HG02970 (cell line): ENCODE results near the gene FXYD2.

ENCODE experiments used
- ATAC-seq: cut with Tn5 transposase; IDR thresholded peaks from one replicate; pipeline ENCODE4 v1.9.1; 2021; ENCODE audit warnings: mild to moderate bottlenecking, moderate library complexity, moderate number of reproducible peaks; ENCODE audit not compliant: unreplicated experiment, low FRiP score

Gene FXYD2

GRCh38 chr11:117836077-117836960 lies 11.8 kb upstream of the FXYD2 start:
- no peak for ATAC-seq

GRCh38 chr11:117835576-117835975 lies 11.0 kb upstream of the FXYD2 start:
- no peak for ATAC-seq

- ATAC-seq = no peak
These were observed 10.4 kb upstream of the FXYD2 start for GRCh38 chr11:117834838-117835443.

DNA sequence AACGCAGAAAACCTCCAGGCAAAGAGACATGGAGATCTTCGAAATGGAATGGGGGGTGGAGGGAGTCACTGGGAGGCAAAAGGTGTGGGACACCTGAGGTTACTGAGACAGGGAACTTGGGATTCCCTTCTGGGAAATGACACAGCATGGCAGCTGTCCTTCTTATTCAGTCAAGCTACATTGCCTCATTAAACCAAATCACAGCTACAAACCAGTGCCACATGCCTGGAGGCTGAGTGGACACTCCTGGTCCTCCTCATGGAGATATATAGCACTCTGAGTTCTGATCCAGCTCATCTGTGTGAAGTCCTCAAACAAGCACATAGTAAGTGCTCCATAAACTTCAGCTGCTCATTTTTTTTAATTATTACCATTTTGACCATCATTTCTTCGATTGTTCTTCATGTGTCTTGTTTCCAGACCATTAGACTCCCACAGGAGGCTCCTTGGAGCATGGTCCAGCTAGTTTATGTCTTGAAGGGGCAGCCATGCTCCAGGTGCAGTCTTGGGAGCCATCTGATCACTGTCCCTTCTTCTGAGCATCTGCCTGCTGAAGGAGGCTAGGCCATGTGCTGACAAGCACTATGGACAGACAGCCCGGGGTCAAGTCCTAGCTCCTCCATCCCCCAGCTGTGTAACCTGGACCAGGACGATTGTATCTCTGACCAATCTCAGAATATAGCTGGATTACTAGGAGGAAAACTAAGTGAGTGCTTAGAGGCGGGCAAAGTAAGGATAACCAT lies 9.7 kb upstream of the FXYD2 start:
- ATAC-seq = no peak

- ATAC-seq = no peak
These were observed 8.9 kb upstream of the FXYD2 start for GRCh38 chr11:117833401-117833891.

- ATAC-seq = no peak
These were observed 8.0 kb upstream of the FXYD2 start for GRCh38 chr11:117832511-117832910.

GRCh38 chr11:117831661-117832415 lies 7.3 kb upstream of the FXYD2 start:
- no peak for ATAC-seq

DNA sequence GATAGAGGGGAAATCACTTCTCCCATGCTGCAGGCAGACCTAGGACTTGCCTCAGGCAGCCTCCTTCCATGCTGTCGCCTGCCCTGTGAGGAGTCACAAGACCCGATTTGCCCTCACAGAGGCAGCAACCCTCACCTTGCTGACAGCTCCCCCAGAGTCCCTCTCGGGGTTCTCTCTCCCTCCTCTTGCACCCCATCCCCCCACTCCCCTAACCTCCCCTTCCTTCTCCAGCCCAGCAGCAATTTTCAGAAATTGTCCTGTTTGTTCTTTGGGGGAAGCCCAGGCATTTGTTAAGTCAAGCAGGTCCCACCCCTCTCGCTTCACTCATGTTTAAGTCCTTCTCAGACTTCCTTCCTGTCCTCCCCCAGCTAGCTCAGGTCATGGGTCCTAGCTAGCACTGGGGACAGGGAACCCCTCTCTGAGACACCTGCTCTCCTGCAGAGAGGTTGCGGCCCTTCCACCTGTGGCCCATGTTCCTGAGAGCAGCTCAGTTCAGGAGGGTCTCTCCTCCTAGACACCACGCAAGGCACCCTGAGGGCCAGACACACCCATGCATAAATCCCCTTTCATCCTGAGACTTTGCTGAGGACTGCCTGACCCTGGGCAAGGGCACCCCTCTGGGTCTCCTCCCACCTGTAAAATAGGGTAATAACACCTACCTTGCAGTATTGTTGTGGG lies 6.3 kb upstream of the FXYD2 start:
- no peak for ATAC-seq

DNA sequence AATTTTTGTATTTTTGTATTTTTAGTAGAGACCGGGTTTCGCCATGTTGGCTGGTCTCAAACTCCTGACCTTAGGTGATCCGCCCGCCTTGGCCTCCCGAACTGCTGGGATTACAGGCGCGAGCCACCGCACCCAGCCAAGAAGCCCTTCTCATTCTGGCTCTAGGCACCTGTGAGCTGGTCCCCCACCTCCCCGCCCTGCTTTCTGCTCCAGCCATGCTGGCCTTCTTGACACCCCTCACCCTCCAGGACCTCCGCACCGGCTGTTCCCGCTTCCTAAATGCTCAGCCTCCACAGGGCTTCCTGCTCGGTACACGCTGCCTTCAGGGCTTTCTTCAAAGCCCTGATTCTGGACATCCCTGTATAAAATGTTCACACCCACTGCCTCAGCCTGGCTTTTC lies 5.5 kb upstream of the FXYD2 start:
- ATAC-seq = no peak

DNA sequence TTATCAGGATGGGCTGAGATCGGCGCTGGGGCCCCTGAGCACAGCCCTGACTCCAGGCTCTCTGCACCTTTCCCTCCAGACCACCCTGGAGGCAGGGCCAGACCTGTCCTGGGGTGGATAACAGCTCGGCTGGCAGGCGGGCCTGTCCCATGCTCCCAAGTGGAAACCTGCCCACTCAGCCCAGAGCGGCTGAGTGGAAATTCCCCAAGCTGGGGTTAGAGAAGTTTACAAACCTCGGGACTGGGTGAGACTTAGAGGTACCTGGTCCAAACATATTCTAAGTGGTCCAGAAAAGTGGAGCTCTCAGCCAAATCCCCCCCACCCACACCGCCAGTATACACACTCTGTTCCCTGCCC lies 4.8 kb upstream of the FXYD2 start:
- no peak for ATAC-seq

DNA sequence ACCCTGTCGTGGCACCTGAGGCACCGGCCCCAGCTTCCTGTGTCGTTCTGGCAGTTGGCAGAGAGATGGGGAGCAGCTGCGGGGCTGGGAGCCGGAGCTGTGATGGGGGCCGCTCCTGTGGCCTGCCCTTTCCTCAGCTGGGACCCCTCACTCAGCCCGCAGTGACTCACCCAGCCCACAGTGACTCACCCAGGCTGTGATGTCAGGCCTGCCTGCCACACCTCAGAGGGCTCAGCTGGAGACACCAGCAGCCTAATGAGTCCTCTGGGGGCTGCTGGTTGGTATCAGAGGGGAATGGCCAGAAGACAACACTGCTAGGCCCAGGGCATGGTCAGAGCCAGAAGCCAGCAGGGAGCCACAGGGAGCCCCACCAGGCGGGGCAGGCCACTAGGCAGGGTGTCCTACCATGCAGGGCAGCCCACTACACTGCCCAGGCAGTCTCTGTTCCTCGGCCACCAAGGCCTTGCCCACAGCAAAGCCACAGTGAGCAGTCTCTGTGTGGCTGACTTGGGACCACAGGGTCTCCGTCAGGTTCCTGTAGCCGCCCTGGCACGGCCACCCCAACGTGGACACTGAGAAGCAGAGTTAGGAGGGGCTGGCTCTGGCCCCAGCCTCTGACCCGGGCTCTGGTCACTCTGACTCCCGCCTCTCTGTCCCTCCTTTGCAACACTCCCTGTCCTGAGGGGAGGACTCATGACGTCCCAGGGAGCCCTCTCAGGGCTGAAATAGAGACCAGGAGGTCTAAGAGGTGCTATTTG lies 4.2 kb upstream of the FXYD2 start:
- peak; percentile 53 for ATAC-seq

- ATAC-seq = no peak
These were observed 3.3 kb upstream of the FXYD2 start for GRCh38 chr11:117827521-117828511.

GRCh38 chr11:117826832-117827231 lies 2.3 kb upstream of the FXYD2 start:
- ATAC-seq = no peak

DNA sequence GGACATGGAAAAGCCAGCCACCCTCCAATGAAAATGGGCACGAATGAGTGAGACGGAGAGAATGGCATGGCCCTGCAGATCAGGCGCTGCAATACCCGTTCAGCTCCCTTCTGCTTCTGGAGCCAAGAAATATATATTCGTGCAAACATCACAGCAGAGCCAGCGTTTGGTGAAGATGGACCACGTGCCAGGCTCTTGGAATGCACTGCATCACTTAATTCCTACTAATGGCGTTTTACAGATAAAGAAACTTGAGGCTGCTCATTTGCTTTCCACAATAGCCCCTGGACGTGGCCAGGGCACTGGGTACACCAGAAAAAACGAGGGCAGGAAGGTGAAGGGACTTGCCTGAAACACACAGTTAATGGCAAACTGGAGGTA lies 1.6 kb upstream of the FXYD2 start:
- no peak for ATAC-seq

- no peak for ATAC-seq
These were observed 1.1 kb upstream of the FXYD2 start for GRCh38 chr11:117825538-117826189.

DNA sequence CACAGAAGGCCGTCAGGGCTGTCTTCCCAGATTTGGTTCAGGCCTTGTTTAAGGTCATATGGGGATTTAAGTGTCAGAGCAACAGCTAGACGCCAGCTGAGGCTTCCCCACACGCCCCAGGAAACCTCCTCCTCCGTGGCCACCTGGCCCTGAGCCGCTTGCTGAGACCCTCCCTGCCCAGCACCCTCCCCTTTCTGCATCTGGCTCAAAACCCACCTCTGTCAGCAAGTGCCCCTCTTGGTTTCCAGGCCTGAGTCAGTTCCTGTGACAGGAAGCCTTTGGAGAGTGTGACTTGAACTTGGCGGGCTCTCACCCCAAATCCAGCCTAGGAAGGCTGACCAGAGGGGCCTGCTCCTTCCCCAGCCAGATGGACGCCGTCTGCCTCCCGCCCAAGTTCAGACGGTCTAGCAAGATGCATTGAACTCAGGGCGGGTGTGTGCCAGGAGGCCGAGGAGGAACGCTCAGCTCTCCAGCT lies 561 bp downstream of the FXYD2 start:
- no peak for ATAC-seq

DNA sequence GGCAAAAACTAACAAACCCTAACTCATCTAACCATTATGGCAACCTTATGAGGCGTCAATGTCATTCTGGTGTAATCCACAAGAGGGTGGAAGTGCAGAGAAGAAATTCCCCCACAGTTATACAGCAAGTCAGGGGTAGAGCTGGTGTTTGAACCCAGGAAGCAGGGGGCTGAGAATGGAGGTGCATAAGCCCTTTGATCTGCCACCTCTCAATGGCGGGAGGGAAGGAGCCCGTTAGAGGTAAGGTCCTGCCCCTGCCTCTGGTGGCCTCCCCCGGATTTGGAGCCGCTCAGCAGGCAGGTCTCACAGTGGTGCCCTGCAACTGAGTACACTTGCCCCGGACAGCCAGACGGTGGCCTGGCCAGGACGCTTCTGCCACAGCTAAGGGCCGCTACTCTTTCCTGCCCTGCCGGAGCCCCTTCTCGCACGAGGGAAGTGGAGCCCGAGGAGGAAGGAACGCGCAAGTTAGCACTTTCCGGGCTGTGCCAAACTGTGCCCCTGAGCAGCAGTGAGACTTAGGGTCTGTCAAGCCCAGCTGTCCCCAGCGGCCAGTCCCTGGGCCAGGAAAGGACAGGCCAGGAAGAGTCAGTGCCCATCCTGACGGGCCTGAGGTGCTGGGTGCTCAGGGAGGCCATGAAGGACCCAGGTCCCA lies 1.1 kb downstream of the FXYD2 start:
- ATAC-seq = no peak
